Measurements from ENCODE around the gene DHRS3.

DNA sequence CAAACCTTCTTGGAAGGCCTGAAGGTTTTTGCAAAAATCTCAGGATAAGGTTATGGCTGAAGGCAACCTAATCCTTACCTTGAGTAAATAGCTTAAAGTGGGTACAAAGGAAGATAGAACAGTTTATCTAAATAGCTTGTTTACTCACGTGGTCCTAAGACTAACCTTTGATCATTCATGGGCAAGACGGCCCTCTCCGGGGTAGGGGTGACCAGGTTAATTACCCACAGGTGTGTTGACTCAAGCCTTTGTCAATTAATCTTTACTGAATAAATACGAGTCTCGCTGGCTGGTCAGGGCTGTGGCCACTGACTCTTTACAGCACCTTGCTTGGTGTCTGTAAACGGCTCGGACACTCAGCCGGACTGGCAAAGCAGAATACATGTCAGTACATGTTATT is 36.6 kb upstream of the DHRS3 start:
- TF ChIP-seq, protein P1, sequence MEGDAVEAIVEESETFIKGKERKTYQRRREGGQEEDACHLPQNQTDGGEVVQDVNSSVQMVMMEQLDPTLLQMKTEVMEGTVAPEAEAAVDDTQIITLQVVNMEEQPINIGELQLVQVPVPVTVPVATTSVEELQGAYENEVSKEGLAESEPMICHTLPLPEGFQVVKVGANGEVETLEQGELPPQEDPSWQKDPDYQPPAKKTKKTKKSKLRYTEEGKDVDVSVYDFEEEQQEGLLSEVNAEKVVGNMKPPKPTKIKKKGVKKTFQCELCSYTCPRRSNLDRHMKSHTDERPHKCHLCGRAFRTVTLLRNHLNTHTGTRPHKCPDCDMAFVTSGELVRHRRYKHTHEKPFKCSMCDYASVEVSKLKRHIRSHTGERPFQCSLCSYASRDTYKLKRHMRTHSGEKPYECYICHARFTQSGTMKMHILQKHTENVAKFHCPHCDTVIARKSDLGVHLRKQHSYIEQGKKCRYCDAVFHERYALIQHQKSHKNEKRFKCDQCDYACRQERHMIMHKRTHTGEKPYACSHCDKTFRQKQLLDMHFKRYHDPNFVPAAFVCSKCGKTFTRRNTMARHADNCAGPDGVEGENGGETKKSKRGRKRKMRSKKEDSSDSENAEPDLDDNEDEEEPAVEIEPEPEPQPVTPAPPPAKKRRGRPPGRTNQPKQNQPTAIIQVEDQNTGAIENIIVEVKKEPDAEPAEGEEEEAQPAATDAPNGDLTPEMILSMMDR (IDR thresholded peaks at IDR 0.05; ENCODE audit: low read depth, low read length): no peak
- no peak for TF ChIP-seq EZH2phosphoT487 (IDR thresholded peaks at IDR 0.05; ENCODE audit: low read depth)
